Psoas muscle (tissue), 8 donors: ENCODE results near the gene OCIAD1. TPM values are rescaled to one million over a fixed set of nuclear protein-coding genes. Genes with fewer than 3 reads are reported as not detected.
"Not testable (repeated sequence)": the region's sequence is repeated elsewhere in the genome, so short reads cannot be mapped to it uniquely, and the experiment has no call there.

Experiments used
- ATAC-seq, 4 donors: fragments of 200-7000 bp; cut with Tn5 transposase; one replicate each; pipeline ENCODE4 v1.9.1; 2020; ENCODE audit warnings: moderate library complexity in 3 of 4, mild to moderate bottlenecking in 2 of 4
- DNase-seq, 2 donors: peaks; one replicate each; pipeline ENCODE4 v3.0.0-alpha.2; 2020
- H3K27ac ChIP-seq: fragments of 200-600 bp; one replicate; pipeline ENCODE4 v1.8.0; 2022
- H3K27me3 ChIP-seq, 3 donors: fragments of 200-600 bp in 1 of 3; one replicate each; pipeline versions ENCODE4 v1.6.1 to v1.8.0; 2013 to 2022; ENCODE audit warnings: low read length in 2 of 3, mild to moderate bottlenecking in 2 of 3, moderate library complexity in 1 of 3; ENCODE audit not compliant: insufficient read depth in 3 of 3
- H3K36me3 ChIP-seq, 2 donors: fragments of 200-600 bp in 1 of 2; one replicate each; pipeline versions ENCODE4 v1.6.1 to v1.8.0; 2013 to 2022; ENCODE audit warnings: low read depth in 1 of 2, mild to moderate bottlenecking in 1 of 2, moderate library complexity in 1 of 2; ENCODE audit not compliant: insufficient read depth in 1 of 2
- H3K4me1 ChIP-seq: fragments of 200-600 bp; one replicate; pipeline ENCODE4 v1.8.0; 2022
- H3K4me3 ChIP-seq: fragments of 200-600 bp; one replicate; pipeline ENCODE4 v1.8.0; 2022; ENCODE audit warnings: mild to moderate bottlenecking
- H3K9me3 ChIP-seq: fragments of 200-600 bp; one replicate; pipeline ENCODE4 v1.8.0; 2022
- CTCF ChIP-seq: fragments of 200-600 bp; IDR thresholded peaks from one replicate; pipeline ENCODE4 v1.8.0; 2022; ENCODE audit warnings: antibody characterized with exemption
- WGBS, 3 donors: extraction: QIAGEN DNeasy Blood & Tissue Kit; methylation state at CpG; one replicate each; pipeline versions ENCODE4 v1.1.6 to v1.1.7; 2013; 5-methylcytosine and 5-hydroxymethylcytosine counted together
- intact Hi-C, 2 donors: fragments of 100-400 bp; cut with DNase I; formaldehyde crosslinking; loops; one replicate each; pipeline versions ENCODE4 v1.11.0 to v1.14.2; 2022
- polyA plus RNA-seq, 3 donors: library from polyadenylated mRNA; stranded (reverse); fragments of 200-250 nt; gene quantifications; one replicate each; pipeline ENCODE4 v1.2.3, GENCODE V29; 2013
- total RNA-seq, 4 donors: library from RNA; stranded (reverse); fragmentation: NEBNext Ultra II Directional in 2 of 4; extraction: Animal tissue kit (Norgen Biotek cat#: 25700) in 2 of 4; gene quantifications; one replicate each; pipeline versions ENCODE4 v1.2.1 to v1.2.4, GENCODE V29; 2021 to 2023
- donor health status: healthy with polysubstance abuse.
- donor health status: DM: no; HTN: no; CAD: no; lungs with moderate emphysema.
- donor health status: Bipolar disorder and iron deficiency.
- donor health status: healthy.
- donor health status: DM: yes; HTN: yes; CAD: no.
- donor health status: DM: no; HTN: no; CAD: no.
- donor health status: DM: no; HTN: no; CAD: no.
- donor health status: DM: yes; HTN: yes; CAD: no.

OCIAD1 gene
- total and polyA plus RNA-seq, 7 donors: 106 to 160 (median 121) TPM

- 80 to 85% (median 83%) methylated on average over 2 of the region's 2 CpGs for WGBS, 3 donors
- H3K9me3 ChIP-seq: no peaks in the 10 kb centered on the region
Measured at GRCh38 chr4:48796191-48796926, 34.5 kb upstream of the OCIAD1 start.

GRCh38 chr4:48796927-48797679 lies 33.8 kb upstream of the OCIAD1 start:
- Histone ChIP-seq H3K36me3 (no peaks in the 10 kb centered on the region), H3K4me1 (no peaks in the 10 kb centered on the region), H3K4me3 (no peak overlapping the region), H3K27ac (no peak overlapping the region), H3K27me3 (no peaks in the 10 kb centered on the region), H3K9me3 (no peaks in the 10 kb centered on the region)
- 45 to 74% (median 64%) methylated on average over 1 of the region's 1 CpG for WGBS, 3 donors
- DNase-seq (no peak), ATAC-seq (no peak)
- TF ChIP-seq CTCF: no peak
- intact Hi-C loops: no loop called here

More at GRCh38 chr4:48796191-48796926, 34.5 kb upstream of the OCIAD1 start:
- no peak for DNase-seq
- H3K4me3 ChIP-seq: no peak overlapping the region
- TF ChIP-seq CTCF: no peak
- ATAC-seq: no peak
- no peaks in the 10 kb centered on the region for H3K4me1 ChIP-seq
- intact Hi-C loops: no loop called here
- no peaks in the 10 kb centered on the region for H3K27me3 ChIP-seq
- no peaks in the 10 kb centered on the region for H3K36me3 ChIP-seq
- no peak overlapping the region for H3K27ac ChIP-seq

- no peak for TF ChIP-seq CTCF
- WGBS, 3 donors: 85 to 91% (median 85%) methylated on average over 2 of the region's 2 CpGs
- Histone ChIP-seq H3K4me1 (no peaks in the 10 kb centered on the region), H3K27ac (no peak overlapping the region), H3K36me3 (no peaks in the 10 kb centered on the region), H3K4me3 (no peak overlapping the region), H3K9me3 (no peaks in the 10 kb centered on the region), H3K27me3 (no peaks in the 10 kb centered on the region)
- intact Hi-C loops: no loop called here
- DNase-seq: no peak
- ATAC-seq: no peak
Measured at GRCh38 chr4:48798117-48798516, 32.8 kb upstream of the OCIAD1 start.

GRCh38 chr4:48799157-48799556 lies 31.7 kb upstream of the OCIAD1 start:
- no peaks in the 10 kb centered on the region for H3K27me3 ChIP-seq
- ATAC-seq: no peak
- no peaks in the 10 kb centered on the region for H3K9me3 ChIP-seq
- no peak for TF ChIP-seq CTCF
- DNase-seq: no peak
- whole genome bisulfite sequencing, 3 donors: 43 to 49% (median 43%) methylated on average over 2 of the region's 2 CpGs
- no peak overlapping the region for H3K27ac ChIP-seq
- intact Hi-C loops: no loop called here
- H3K4me1 ChIP-seq: no peaks in the 10 kb centered on the region
- H3K36me3 ChIP-seq: no peaks in the 10 kb centered on the region
- H3K4me3 ChIP-seq: no peak overlapping the region

- H3K27me3 ChIP-seq, DNase-seq, H3K27ac ChIP-seq, H3K36me3 ChIP-seq, H3K4me1 ChIP-seq, ATAC-seq, intact Hi-C loops, H3K9me3 ChIP-seq, H3K4me3 ChIP-seq: not testable (repeated sequence)
- 80 to 81% (median 81%) methylated on average over 2 of the region's 2 CpGs for WGBS, 3 donors
Measured at GRCh38 chr4:48800155-48800554, 30.7 kb upstream of the OCIAD1 start.
